Panc1 (cell line): ENCODE data around the gene RFTN1.

Source experiments
- CTCF ChIP-seq: fragments of 450-650 bp; IDR thresholded peaks from 2 replicates; pipeline ENCODE4 v1.5.1; 2017; ENCODE audit warnings: mild to moderate bottlenecking
- POLR2AphosphoS5 ChIP-seq: IDR thresholded peaks from 2 replicates; pipeline ENCODE4 v1.6.1; 2012; ENCODE audit warnings: mild to moderate bottlenecking, low read depth, low read length, moderate library complexity

- no peak for TF ChIP-seq CTCF
- no peak for TF ChIP-seq POLR2AphosphoS5
Observed at GRCh38 chr3:16456784-16457415, 56.6 kb downstream of the RFTN1 start.
